HG03139 (cell line): Measurements from ENCODE around the gene CEP63.

Experiments
- ATAC-seq: cut with Tn5 transposase; IDR thresholded peaks from one replicate; pipeline ENCODE4 v1.9.1; 2021; ENCODE audit not compliant: unreplicated experiment

Gene CEP63

DNA sequence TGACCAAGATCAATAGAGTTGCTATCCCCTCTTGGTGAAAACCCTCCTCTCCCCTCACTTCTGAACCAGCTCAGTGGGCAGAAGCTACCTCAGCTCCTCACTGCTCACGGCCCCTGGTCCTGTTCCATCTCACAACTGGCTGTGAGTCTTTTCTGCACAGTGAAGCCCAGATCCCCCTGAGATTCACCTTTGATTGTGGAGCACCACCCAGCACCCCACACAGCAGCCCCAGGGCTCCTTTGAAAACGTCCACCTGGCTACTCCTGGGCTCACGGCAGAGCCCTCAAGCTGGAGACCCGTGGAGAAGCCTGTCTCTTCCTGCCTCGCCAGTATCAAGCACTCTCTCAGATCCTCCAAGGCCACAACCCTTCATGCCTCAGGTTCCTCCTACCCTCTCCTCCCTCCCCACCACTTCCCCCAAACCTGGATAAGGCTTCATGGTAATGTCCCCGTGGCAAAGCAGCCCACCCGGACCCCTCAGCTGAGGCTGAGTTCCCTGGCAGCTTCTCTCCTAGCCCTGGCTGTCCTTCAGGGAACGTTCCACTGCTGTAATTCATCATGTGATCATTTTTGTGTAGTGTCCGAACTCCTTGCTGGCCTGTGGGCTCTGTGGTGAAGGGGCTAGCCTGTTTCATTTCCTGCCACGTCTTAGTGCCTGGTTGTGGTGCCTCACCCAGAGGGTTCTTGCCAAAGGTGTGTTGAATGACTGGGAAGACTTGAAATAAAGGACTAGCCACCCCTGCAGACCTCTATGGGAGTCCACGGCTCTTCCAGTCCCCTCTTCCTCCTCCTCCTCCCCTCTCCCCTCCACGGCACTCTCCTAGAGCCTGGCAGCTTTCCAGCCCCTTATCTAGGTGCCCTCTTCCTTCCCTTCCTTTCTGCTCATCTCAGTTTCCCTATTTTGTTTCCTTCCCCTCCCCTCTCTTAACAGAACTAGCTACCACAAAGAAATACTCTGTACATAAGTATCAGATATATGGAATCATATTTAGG is 120.5 kb downstream of the CEP63 start:
- ATAC-seq, result no peak

DNA sequence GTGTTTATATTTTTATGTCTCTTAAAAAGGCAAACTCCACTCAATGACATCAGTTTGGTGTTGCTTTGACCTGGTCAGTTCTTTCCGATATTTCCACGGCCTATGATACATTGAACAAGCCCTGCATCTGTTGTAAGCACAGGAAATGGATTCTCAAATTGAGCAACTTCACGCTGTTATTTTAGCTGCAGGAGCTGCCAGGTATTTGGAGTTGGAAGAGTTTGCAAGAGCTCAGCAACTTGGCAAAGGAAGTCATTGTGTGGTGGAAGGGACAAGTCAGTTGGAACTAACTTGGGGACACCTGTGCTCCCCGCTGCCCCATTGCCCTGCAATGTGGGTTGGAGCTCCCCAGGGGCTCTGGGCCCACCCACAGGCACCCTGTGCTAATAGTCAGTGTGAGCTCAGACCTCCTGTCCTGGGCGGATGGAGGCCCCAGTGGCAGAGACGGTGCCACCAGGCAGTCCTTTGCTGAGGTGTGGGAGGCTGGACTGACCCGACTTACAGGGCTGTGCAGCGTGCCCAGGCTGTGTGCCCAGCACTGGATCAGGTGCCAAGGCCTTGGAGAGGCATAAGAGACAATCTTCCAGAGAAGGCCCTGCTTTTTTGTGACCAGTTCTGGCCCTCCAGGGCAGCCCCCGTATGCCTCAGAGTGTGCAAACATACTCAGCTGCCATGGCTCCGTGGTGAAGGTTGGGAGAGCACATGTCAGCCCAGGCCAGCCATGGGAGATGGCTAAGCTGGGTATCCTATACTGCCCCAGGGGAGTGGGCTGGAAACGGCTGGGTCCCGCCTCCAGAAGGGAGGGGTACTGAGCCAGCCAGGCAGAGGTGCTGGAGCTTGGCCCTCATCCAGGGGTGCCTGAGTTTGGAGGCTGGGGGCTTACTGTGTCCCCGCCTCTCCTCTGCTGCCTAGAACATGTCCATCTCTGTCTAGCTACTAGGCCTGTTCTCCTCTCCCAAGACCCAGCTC is 121.5 kb downstream of the CEP63 start:
- no peak for ATAC-seq

DNA sequence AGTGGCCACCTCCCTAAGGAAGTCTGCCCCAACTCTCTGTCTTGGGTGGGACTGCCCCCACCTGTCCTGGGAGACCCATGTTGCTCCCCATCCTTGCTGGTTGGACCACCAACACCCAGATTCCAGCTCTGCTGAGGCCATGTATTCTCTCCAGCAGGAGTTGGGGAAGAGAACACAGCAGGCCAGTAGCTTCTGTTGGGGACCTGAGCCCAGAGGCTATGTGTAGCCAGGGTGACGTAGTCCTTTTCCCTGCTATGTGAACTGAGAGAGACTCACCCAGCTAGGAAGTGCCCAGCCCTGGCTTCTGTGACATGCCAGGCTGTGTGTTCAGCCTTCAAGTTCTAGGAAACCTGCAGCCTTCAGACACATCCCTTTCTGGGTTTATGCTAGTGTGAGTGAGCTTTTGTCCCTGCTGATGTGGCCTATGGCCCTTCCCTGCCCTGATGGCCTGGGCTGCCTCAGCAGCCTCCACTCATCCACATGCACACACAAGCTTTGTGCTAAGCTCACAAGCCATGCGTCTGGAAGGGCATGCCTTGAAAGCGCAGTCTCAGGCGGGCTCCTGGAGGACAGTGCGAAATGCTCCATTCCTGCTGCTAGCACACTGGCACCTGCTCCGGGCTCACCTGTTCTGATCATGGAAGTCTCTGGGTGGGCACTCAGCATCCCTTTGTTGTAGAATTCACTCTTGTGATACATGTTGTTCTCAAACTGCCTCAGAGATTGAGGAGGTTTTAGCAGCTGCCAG is 122.3 kb downstream of the CEP63 start:
- ATAC-seq, result no peak

GRCh38 chr3:134608771-134609435 is 123.0 kb downstream of the CEP63 start:
- ATAC-seq, result no peak

DNA sequence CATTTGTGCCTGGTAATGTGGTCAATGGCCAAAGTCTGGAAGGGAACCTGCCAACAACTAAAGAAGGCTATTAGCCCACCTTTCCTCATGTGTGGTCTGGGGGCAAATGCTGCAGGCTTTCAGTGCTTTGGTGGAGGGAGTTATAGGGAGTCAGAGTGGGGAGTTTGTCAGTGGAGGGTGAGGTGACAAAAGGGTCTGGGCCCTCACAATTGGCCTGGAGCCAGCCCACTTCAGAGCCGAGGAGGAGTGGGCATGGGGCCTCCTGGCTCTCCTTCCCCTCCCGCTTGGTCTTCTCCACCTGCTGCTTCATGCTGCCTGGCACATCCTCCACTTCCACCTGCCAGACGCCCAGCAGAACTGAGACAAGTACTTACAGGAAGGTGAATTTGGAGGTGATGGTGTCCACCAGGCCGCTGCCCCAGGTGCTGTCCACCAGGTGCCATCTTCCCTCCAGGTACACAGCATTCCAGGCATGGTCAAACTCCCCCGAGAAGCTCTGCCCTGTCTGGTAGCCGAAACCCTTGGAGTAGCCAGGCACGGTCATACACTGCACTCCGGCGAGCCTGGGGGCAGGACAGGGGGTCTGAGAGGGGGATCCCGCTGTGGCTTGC is 124.1 kb downstream of the CEP63 start:
- ATAC-seq, result no peak

- no peak for ATAC-seq
Observed at GRCh38 chr3:134610432-134611385, 124.9 kb downstream of the CEP63 start.

- no peak for ATAC-seq
Observed at GRCh38 chr3:134611516-134611915, 125.7 kb downstream of the CEP63 start.

DNA sequence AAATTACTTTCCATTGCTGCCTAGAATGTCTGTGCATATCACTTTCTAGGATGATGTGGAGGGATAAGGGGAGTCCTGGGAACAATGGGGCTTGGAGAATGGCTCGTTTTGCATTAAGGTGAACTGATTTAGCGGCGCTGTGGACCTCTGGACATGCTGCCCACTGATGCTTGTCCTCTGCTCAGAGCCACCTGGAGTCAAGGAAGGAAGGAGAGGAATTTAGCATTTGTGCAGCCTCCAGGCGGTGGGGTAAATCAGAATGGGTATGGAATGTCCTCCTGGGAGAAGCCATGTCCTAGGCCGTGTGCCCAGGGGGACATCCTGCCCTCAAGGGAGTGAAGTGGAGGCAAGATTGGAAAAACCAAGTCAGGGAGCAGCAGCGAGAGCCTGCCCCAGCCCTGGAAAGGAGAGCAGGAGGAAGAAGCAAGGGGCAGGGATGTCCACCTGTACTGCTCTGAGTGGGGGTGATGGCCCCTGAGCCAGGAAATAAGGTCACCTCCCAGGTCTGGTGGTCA is 127.2 kb downstream of the CEP63 start:
- ATAC-seq, result no peak

DNA sequence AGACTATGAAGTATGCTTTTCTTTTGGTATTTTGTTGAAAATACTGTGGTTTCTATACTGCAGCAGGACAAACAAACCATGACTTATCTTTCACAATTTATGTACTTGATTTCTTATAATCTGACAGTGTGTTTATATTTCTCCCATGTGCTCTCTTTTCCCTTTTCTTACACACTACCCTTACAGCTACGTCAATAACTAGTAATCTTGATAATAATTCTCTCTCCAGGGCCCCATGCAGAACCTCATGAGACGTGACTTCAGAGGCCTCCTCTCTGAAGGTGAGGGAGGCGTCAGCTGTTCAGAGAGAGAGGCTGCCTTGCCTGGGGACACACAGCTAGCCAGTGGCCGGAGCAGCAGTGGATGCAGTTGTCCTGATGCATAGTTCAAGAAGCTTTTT is 129.1 kb downstream of the CEP63 start:
- no peak for ATAC-seq

GRCh38 chr3:134615743-134616142 is 129.9 kb downstream of the CEP63 start:
- no peak for ATAC-seq

DNA sequence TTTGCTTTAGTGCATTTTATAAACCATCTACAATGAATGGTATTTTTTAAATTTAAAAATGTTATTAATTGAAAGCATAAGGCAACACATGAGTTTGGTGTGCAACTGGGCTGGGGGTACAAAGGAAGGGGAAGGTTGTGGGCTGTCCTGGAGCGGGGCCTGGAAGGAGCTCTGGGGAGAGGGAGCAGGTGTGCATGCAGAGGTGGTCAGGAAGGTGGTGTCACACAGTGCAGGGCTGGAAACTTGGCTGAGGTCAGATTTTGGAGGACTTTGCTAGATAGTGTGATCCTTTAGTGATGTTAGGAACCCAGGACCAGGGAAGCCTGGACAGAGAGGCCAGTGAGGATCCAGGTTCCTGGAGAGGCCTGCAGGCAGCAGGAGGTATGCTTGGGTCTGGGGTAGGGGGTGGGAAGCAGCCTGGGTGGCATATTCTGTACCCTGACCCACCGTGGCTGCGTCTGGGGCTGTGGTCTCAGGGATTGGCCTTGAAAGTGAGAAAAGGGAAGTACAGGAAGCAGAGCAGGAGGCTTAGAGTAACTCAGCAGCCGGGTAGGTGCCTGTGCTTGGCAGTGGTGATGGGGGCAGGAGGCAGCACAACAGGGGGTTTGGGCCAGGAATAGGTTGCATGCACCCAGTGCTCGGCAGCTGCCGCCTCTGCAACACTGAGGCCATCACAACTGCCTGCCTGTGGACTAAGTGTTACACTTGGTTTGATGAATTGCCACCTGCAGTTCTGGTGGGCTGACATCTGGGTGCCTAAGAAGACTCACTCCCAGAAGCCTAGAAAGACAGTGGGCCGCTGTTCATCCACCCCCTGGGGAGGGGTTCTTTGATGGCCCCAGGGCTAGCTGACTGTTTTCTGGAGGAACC is 132.0 kb downstream of the CEP63 start:
- no peak for ATAC-seq

GRCh38 chr3:134618478-134619300 is 132.8 kb downstream of the CEP63 start:
- ATAC-seq, result no peak

DNA sequence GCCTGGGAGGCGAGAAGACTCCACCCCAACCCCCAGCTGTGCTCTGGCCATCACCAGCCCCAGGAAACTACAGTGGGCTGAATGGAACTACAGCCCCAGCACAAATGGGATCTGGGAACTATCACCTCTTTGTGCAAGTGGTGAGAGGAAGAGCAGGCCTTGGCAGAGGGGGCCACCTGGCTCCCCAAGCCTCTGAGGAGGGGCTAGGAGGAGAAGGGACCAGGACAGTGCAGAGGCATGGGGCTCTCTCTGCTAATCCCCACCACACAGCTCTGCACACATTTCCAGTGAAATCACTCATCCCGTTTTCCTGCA is 133.4 kb downstream of the CEP63 start:
- no peak for ATAC-seq

GRCh38 chr3:134619884-134620445 is 134.1 kb downstream of the CEP63 start:
- no peak for ATAC-seq

DNA sequence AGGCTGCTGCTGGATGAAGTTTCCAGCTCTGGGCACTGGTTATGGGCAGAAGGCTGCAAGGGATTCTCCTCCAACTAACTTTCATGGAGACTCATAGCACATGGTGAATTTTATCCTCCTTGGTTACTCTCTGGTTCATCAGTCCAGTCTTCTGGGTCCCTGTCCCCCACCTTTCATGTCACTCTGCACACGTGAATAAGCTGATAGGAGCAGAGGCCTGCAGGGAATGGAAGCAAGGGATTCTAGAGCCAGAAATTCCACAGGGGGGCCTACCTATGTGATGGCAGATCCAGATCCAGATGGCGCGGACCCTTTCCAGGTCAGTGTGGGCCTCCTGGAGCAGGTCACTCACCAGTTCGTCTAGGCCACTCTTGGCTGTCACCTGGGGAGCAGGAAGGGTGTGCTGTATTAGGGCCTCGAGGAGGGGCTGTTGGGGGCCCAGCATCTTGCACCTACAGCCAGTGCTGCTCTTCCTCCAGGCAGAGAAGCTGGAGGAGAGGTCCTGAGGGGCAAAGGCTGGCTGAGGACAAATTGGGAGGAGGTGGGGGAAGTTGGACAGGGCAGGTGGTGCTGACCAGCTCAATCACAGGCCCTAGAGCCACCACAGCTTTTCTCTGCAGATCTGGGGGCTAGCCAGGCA is 134.7 kb downstream of the CEP63 start:
- ATAC-seq, result no peak

DNA sequence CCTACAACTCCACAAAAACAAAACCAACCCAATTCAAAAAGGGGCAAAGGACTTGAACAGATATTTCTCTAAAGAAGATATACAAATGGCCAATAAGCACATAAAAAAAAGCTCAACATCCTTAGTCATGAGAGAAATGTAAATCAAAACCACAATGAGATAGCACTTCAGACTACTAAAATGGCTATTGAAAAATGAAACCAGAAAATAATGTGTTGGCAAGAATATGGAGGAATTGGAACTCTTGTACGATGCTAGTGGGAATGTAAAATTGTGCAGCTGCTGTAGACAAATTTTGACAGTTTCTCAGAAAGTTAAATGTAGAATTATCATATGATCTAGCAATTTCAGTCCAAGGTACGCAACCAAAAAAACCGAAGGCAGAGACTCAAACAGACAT is 136.0 kb downstream of the CEP63 start:
- no peak for ATAC-seq
